Lung (tissue), 12 donors: ENCODE data around the gene SSH3. TPM values are rescaled to one million over a fixed set of nuclear protein-coding genes. Genes with fewer than 3 reads are reported as not detected.

Experiments
- ATAC-seq: fragments of 200-7000 bp; cut with Tn5 transposase; one replicate; pipeline ENCODE4 v1.9.1; 2020; ENCODE audit warnings: moderate number of reproducible peaks; ENCODE audit not compliant: insufficient read depth, low FRiP score
- DNase-seq, 3 donors: peaks; one replicate each; pipeline ENCODE4 v3.0.0-alpha.2; 2013 to 2017
- H3K27ac ChIP-seq, 2 donors: one replicate each; pipeline ENCODE4 v1.5.1; 2013; ENCODE audit warnings: mild to moderate bottlenecking in 2 of 2, moderate library complexity in 2 of 2, control low read depth in 1 of 2, inconsistent platforms in 1 of 2, low read depth in 1 of 2, low read length in 1 of 2
- H3K27me3 ChIP-seq, 3 donors: one replicate each; pipeline ENCODE4 v1.5.1; 2013; ENCODE audit warnings: low read length in 2 of 3; ENCODE audit not compliant: control insufficient read depth in 3 of 3, insufficient read depth in 3 of 3
- H3K36me3 ChIP-seq, 4 donors: one replicate each; pipeline ENCODE4 v1.5.1; 2013; ENCODE audit warnings: low read length in 4 of 4, mild to moderate bottlenecking in 1 of 4, moderate library complexity in 1 of 4; ENCODE audit not compliant: control insufficient read depth in 4 of 4, insufficient read depth in 4 of 4
- H3K4me1 ChIP-seq, 5 donors: one replicate each; pipeline ENCODE4 v1.5.1; 2013; ENCODE audit warnings: low read length in 5 of 5, mild to moderate bottlenecking in 2 of 5, moderate library complexity in 1 of 5; ENCODE audit not compliant: control insufficient read depth in 5 of 5, insufficient read depth in 5 of 5
- H3K4me3 ChIP-seq: one replicate; pipeline ENCODE4 v1.5.1; 2013; ENCODE audit warnings: mild to moderate bottlenecking, control low read depth, moderate library complexity
- H3K9ac ChIP-seq, 2 donors: one replicate each; pipeline ENCODE4 v1.5.1; 2013; ENCODE audit warnings: low read length in 2 of 2, control low read depth in 1 of 2; ENCODE audit not compliant: insufficient read depth in 1 of 2
- H3K9me3 ChIP-seq, 4 donors: one replicate each; pipeline ENCODE4 v1.5.1; 2013; ENCODE audit warnings: low read length in 3 of 4, mild to moderate bottlenecking in 1 of 4, moderate library complexity in 1 of 4; ENCODE audit not compliant: control insufficient read depth in 4 of 4, insufficient read depth in 3 of 4
- WGBS, 2 donors: extraction: QIAGEN DNeasy Blood & Tissue Kit; methylation state at CpG; one replicate each; pipeline ENCODE4 v1.1.7; 2013; 5-methylcytosine and 5-hydroxymethylcytosine counted together
- polyA plus RNA-seq, 2 donors: library from polyadenylated mRNA; stranded (reverse); fragments of 200-250 nt; gene quantifications; one replicate each; pipeline ENCODE4 v1.2.1, GENCODE V29; 2013
- total RNA-seq, 2 donors: library from RNA; depleted of rRNA in 1 of 2; stranded (reverse); fragments of >200 nt in 1 of 2; gene quantifications; one replicate each; pipeline ENCODE4 v1.2.1, GENCODE V29; 2014 to 2021
- TF ChIP-seq, protein P1 (sequence below): IDR thresholded peaks from 2 replicates; pipeline ENCODE4 v1.5.1; 2012; ENCODE audit warnings: mild to moderate bottlenecking; ENCODE audit errors: control extremely low read depth, extremely low read depth
- donor health status: control.
- donor health status: control.
- donor health status: Bipolar disorder and iron deficiency.
- donor health status: healthy.
- donor health status: DM: yes; HTN: yes; CAD: no.

The SSH3 gene
- total and polyA plus RNA-seq, 4 donors = 19.0 to 42.7 (median 27.2) TPM

DNA sequence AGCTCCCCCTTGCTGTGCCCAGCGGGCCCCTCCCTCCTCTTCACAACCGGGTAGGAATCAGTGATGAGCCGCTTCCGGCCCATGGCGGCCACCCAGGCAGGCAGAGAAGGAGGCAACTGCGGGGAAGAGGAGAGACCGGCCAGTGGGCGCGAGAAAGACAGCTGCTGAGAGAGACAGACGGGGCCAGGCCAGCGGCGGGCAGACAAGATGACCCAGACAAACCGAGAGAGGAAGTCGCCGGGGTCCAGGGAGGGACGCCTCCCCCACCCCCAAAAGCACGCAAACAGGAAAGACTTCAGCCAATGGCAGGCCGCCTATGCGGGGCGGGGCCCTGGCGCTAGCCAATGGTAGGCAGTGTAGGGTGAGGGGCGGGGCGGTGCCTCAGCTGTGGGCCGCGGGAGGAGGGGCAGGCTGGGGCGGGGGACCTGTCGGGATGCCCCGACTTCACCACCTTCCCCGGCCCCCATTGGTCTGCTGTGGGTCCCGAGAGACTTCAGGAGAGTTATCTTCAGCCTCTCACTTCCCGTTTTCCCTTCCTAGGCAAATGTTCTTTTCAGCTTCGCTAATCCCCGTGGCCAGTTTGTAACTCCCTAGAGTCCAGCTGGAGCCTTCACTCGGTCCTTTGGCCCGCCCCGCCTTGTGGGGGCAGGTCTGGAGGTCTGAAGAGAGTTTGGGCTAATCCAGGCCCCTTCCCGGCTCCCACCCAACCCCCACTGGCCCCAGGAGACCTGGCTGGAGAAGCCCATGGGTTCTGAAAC, 50.2 kb downstream of the SSH3 start, which contains the start of gene POLD4:
POLD4 (minus strand) TSS at position 230 of the 758 bp plus-strand sequence; CDS start at position 83, 147 bp downstream.
- DNase-seq (peak; percentile 97 to 98 (median 98)), ATAC-seq (peak; percentile 89)
- WGBS, 2 donors = 0 to 1% methylated on average over 37 of the region's 37 CpGs
- Histone ChIP-seq H3K9me3 (no peaks in the 10 kb centered on the region), H3K27ac (peak within 1 kb of the TSS; percentile 97 to 100), H3K9ac (peak within 1 kb of the TSS; percentile 50 to 65), H3K27me3 (no peaks in the 10 kb centered on the region), H3K36me3 (peaks cover 0 to 3% (median 0%) of the 10 kb centered on the region in 4 donors), H3K4me1 (peaks cover 0 to 45% (median 19%) of the 10 kb centered on the region in 5 donors), H3K4me3 (peak within 1 kb of the TSS; percentile 71)
- TF ChIP-seq, protein P1, sequence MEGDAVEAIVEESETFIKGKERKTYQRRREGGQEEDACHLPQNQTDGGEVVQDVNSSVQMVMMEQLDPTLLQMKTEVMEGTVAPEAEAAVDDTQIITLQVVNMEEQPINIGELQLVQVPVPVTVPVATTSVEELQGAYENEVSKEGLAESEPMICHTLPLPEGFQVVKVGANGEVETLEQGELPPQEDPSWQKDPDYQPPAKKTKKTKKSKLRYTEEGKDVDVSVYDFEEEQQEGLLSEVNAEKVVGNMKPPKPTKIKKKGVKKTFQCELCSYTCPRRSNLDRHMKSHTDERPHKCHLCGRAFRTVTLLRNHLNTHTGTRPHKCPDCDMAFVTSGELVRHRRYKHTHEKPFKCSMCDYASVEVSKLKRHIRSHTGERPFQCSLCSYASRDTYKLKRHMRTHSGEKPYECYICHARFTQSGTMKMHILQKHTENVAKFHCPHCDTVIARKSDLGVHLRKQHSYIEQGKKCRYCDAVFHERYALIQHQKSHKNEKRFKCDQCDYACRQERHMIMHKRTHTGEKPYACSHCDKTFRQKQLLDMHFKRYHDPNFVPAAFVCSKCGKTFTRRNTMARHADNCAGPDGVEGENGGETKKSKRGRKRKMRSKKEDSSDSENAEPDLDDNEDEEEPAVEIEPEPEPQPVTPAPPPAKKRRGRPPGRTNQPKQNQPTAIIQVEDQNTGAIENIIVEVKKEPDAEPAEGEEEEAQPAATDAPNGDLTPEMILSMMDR = no peak

DNA sequence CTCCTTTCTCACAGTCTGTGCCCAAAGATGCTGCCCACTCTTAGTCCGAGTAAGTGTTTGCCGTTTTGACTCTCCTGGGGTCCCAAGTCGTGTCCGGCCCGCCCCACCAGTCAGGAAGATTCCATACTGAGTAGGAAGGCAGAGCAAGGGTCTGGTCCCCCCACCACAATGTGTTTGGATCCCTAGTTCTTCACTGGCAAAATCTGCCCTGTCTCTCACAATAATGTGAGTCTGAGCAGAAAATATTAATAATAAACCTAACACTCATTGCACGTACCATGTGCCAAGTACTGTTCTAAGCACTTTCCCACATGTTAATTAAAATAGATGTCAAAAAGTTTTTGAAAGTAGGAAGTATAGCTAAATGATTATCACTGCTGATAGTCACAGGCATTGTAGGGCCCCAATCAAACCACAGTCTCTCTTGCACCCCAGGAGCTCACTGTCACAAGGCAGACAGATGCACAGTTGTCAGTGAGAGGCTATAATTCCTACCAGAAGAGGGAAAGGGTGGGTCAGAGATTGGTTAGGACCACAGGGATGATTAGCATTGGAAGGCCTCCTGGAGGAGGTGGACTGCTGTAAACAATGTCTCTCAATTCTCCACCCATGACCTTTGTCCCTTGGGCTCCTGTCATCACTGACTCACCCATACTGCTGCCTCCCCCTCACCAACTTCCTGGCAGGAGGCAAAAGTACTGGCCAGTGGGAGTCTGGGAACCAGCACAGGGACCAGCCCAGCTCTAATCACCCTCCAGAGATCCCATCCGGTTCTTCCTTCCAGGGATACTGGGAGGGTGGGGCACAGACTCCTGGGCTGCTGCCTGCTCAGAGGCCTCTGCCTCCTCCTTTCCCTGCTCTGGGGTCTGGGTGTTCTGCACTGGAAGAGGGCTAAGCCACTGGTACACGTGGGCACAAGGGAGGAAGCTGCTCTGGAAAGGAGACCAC, 51.0 kb downstream of the SSH3 start:
- Histone ChIP-seq H3K9ac (peak overlapping the region in 1 of 2 donors; percentile 46), H3K4me3 (no peak overlapping the region), H3K9me3 (no peaks in the 10 kb centered on the region), H3K4me1 (peaks cover 0 to 46% (median 19%) of the 10 kb centered on the region in 5 donors), H3K27me3 (no peaks in the 10 kb centered on the region), H3K36me3 (peaks cover 0 to 3% (median 0%) of the 10 kb centered on the region in 4 donors), H3K27ac (peak overlapping the region; percentile 94 to 97)
- peak; percentile 27 for ATAC-seq
- TF ChIP-seq, protein P1 = no peak
- peak in 1 of 3 donors; percentile 42 for DNase-seq
- 30 to 48% methylated on average over 8 of the region's 8 CpGs for WGBS, 2 donors

DNA sequence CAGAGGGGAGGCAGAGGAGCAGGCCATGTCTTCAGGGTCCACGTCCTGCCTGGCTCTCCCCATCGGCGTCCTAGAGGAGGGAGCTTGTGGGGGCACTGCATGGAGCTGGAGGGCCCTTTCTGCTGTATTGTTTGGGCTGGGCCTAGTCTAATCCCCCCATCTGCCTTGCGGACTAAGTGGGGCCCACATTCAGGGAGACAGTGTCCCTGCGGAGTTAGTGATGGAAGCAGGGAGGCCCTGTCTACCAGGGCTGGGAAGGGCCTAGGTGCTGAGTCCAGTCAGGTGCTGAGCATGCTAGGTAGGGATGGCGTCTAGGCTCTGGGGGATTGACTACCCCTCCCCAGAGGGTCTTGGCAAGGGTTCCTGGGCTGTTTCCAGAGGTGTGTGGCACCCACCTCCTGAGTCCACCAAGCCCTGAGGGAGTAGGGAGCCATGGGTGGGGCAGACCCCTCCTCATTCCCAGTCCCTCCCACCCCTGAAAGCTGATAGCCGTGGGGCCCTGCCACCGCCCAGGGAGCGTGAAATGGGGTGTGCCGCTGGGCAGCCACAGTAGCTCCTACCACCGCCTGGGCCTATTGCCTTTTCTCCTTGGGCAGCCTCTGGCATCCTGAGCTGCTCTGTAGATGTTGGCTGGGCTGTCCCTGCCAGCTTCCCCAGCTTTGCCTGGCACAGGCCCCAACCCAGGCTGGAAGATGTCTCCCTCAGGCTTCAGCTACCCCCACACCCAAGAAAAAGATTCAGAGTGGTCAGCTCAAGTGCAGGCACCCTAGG, 51.9 kb downstream of the SSH3 start:
- Histone ChIP-seq H3K4me3 (no peak overlapping the region), H3K36me3 (peaks cover 0 to 3% (median 0%) of the 10 kb centered on the region in 4 donors), H3K27me3 (no peaks in the 10 kb centered on the region), H3K4me1 (peaks cover 0 to 46% (median 19%) of the 10 kb centered on the region in 5 donors), H3K9me3 (no peaks in the 10 kb centered on the region), H3K27ac (peak overlapping the region; percentile 76 to 97), H3K9ac (no peak overlapping the region)
- TF ChIP-seq, protein P1 = no peak
- ATAC-seq = no peak
- 79 to 98% methylated on average over 11 of the region's 11 CpGs for WGBS, 2 donors
- no peak for DNase-seq
